ENCODE results near the gene PRR33.

DNA sequence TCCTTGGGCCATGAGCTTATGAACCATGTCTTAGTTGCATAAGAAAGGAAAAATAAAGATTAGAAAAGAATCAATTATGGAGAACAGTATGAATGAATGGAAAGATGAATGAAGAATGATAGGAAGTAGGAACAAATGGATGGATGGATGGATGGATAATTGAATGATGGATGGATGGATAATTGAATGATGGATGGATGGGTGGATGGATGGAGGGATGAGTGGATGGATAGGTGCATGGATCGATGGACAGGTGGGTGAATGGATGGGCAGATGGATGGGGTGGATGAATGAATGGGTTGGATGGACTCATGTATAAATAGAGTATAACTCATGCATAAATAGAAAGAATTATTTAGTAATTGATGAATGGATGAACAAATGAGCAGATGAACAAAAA is 31.6 kb downstream of the PRR33 start:
- TF ChIP-seq CTCF (conservative IDR thresholded peaks at IDR 0.05 in 1 of 2, IDR thresholded peaks at IDR 0.05 in 1 of 2; ENCODE audit: low read depth in 1 of 2, low read length in 2 of 2) (no peak), EZH2 (IDR thresholded peaks at IDR 0.05; ENCODE audit: low read length, missing control alignments) (no peak)

Measured in fibroblast of lung (primary cell).